Breast epithelium (tissue), 4 donors: Measurements from ENCODE around the gene AUNIP. TPM values are rescaled to one million over a fixed set of nuclear protein-coding genes. Genes with fewer than 3 reads are reported as not detected.

Experiments used
- DNase-seq, 2 donors: peaks; one replicate each; pipeline ENCODE4 v3.0.0-alpha.2; 2019; ENCODE audit warnings: low spot score in 2 of 2
- H3K27ac ChIP-seq, 2 donors: fragments of 200-600 bp; sonication (generic) in 1 of 2; one replicate each; pipeline ENCODE4 v1.5.1; 2016 to 2019; ENCODE audit warnings: mild to moderate bottlenecking in 1 of 2
- H3K27me3 ChIP-seq, 2 donors: fragments of 200-600 bp; sonication (generic) in 1 of 2; one replicate each; pipeline versions ENCODE4 v1.5.1 to v1.6.0; 2017 to 2019; ENCODE audit warnings: control low read depth in 1 of 2, mild to moderate bottlenecking in 1 of 2
- H3K36me3 ChIP-seq: fragments of 200-600 bp; one replicate; pipeline ENCODE4 v1.5.1; 2019
- H3K4me1 ChIP-seq, 2 donors: fragments of 200-600 bp; sonication (generic); one replicate each; pipeline ENCODE4 v1.5.1; 2016 to 2019; ENCODE audit warnings: control low read depth in 1 of 2
- H3K4me3 ChIP-seq, 3 donors: fragments of 200-600 bp; sonication (generic); 1 replicate in 2 of 3; 2 replicates in 1 of 3; pipeline ENCODE4 v1.5.1; 2016 to 2019; ENCODE audit warnings: mild to moderate bottlenecking in 3 of 3, moderate library complexity in 2 of 3
- H3K9me3 ChIP-seq, 2 donors: fragments of 200-600 bp; sonication (generic) in 1 of 2; one replicate each; pipeline ENCODE4 v1.5.1; 2016 to 2019; ENCODE audit warnings: control low read depth in 1 of 2
- CTCF ChIP-seq, 3 donors: fragments of 450-650 bp; IDR thresholded peaks; one replicate each; pipeline ENCODE4 v1.5.1; 2016 to 2017; ENCODE audit warnings: antibody characterized with exemption in 3 of 3, mild to moderate bottlenecking in 3 of 3, moderate library complexity in 3 of 3
- POLR2A ChIP-seq: fragments of 450-650 bp; IDR thresholded peaks from one replicate; pipeline ENCODE4 v1.6.1; 2016; ENCODE audit warnings: antibody characterized with exemption, mild to moderate bottlenecking, moderate library complexity
- POLR2AphosphoS5 ChIP-seq, 3 donors: sonication (generic); formaldehyde crosslinking; IDR thresholded peaks; one replicate each; pipeline ENCODE4 v1.6.1; 2017; ENCODE audit warnings: antibody characterized with exemption in 3 of 3
- intact Hi-C: fragments of 100-400 bp; cut with DNase I; formaldehyde crosslinking; loops from one replicate; pipeline ENCODE4 v1.15.1; 2023; ENCODE audit warnings: low total_unique reads
- total RNA-seq, 3 donors: library from RNA; depleted of rRNA; stranded (reverse); fragments of >200 nt; gene quantifications; one replicate each; pipeline ENCODE4 v1.1.0, GENCODE V29; 2016

The AUNIP gene
- total RNA-seq, 3 donors from 2014 or later = 0.33 to 0.88 TPM; not detected in 1

- H3K9me3 ChIP-seq = no peaks in the 10 kb centered on the region
- H3K36me3 ChIP-seq = no peaks in the 10 kb centered on the region
- DNase-seq = peak in 1 of 2 donors; percentile 76
- peaks cover 4 to 16% of the 10 kb centered on the region in 2 donors for H3K4me1 ChIP-seq
- TF ChIP-seq POLR2AphosphoS5 (IDR thresholded peaks at IDR 0.05) (peak in 2 of 3 donors; percentile 31 to 62), POLR2A (no peak), CTCF (IDR thresholded peaks at IDR 0.05) (no peak)
- H3K27me3 ChIP-seq = no peaks in the 10 kb centered on the region
- no peak overlapping the region for H3K4me3 ChIP-seq
- H3K27ac ChIP-seq = peak overlapping the region; percentile 68 to 76
- intact Hi-C loops = loop anchor here (10.0 kb wide), 1 partner anchor 195 kb away; the partner anchor contains the start of gene MAN1C1
These were observed 49.9 kb downstream of the AUNIP start for GRCh38 chr1:25809283-25809926.

- peaks cover 4 to 16% of the 10 kb centered on the region in 2 donors for H3K4me1 ChIP-seq
- no peak for DNase-seq
- TF ChIP-seq POLR2AphosphoS5 (IDR thresholded peaks at IDR 0.05) = no peak
- TF ChIP-seq CTCF (IDR thresholded peaks at IDR 0.05) = no peak
- no peak for TF ChIP-seq POLR2A
- H3K4me3 ChIP-seq = no peak overlapping the region
- H3K27ac ChIP-seq = peak overlapping the region; percentile 68 to 76
- intact Hi-C loops = loop anchor here (10.0 kb wide), 1 partner anchor 194 kb away; the partner anchor contains the start of gene MAN1C1
- H3K27me3 ChIP-seq = no peaks in the 10 kb centered on the region
- no peaks in the 10 kb centered on the region for H3K36me3 ChIP-seq
- no peaks in the 10 kb centered on the region for H3K9me3 ChIP-seq
These were observed 50.6 kb downstream of the AUNIP start for GRCh38 chr1:25808481-25809244.

- intact Hi-C loops = loop anchor here (10.0 kb wide), 1 partner anchor 193 kb away; the partner anchor contains the start of gene MAN1C1
- H3K36me3 ChIP-seq = no peaks in the 10 kb centered on the region
- peaks cover 4 to 16% of the 10 kb centered on the region in 2 donors for H3K4me1 ChIP-seq
- peak overlapping the region; percentile 25 to 68 for H3K27ac ChIP-seq
- TF ChIP-seq CTCF (IDR thresholded peaks at IDR 0.05) (no peak), POLR2A (no peak), POLR2AphosphoS5 (IDR thresholded peaks at IDR 0.05) (no peak)
- H3K4me3 ChIP-seq = peak overlapping the region in 1 of 3 donors; percentile 15
- no peak for DNase-seq
- no peaks in the 10 kb centered on the region for H3K27me3 ChIP-seq
- H3K9me3 ChIP-seq = no peaks in the 10 kb centered on the region
These were observed 51.5 kb downstream of the AUNIP start for GRCh38 chr1:25807480-25808390.

GRCh38 chr1:25806418-25806817, 52.8 kb downstream of the AUNIP start:
- no peak for TF ChIP-seq POLR2A
- TF ChIP-seq POLR2AphosphoS5 (IDR thresholded peaks at IDR 0.05) = no peak
- no peak for TF ChIP-seq CTCF (IDR thresholded peaks at IDR 0.05)
- peaks cover 6 to 16% of the 10 kb centered on the region in 2 donors for H3K4me1 ChIP-seq
- intact Hi-C loops = loop anchor here (10.0 kb wide), 1 partner anchor 192 kb away; the partner anchor contains the start of gene MAN1C1
- no peak for DNase-seq
- no peaks in the 10 kb centered on the region for H3K9me3 ChIP-seq
- H3K27me3 ChIP-seq = no peaks in the 10 kb centered on the region
- no peaks in the 10 kb centered on the region for H3K36me3 ChIP-seq
- no peak overlapping the region for H3K4me3 ChIP-seq
- H3K27ac ChIP-seq = peak overlapping the region; percentile 78 to 91
